HG03439 (cell line): ENCODE data around the gene RPH3AL.
"Not testable (repeated sequence)": the region's sequence is repeated elsewhere in the genome, so short reads cannot be mapped to it uniquely, and the experiment has no call there.

Experiments used
- ATAC-seq: cut with Tn5 transposase; IDR thresholded peaks from one replicate; pipeline ENCODE4 v1.9.1; 2021; ENCODE audit warnings: mild to moderate bottlenecking, moderate library complexity; ENCODE audit not compliant: unreplicated experiment

Gene RPH3AL

DNA sequence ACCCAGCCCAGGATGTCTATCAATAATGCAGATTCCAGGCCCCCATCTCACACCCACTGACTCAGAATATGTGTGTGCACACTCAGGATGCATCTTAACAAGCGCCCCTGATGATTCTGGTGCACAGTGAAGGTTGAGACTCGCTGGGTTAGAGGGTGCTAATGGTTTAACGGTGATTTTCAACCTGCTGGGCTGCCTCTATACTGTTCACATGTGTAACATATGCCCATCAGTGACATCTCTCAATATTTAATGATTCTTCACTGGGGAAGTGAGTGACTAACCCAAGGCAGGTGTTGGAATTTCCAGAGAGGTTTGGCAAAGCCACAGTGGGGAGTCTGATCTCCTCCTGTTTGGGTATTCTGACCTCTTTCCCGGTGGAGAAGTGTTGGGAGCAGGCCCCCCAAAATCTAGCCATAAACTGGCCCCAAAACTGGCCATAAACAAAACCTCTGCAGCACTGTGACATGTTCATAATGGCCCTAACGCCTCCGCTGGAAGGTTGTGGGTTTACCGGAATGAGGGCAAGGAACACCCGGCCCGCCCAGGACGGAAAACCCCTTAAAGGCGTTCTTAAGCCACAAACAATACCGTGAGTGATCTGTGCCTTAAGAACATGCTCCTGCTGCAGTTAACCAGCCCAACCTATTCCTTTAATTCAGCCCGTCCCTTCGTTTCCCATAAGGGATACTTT lies 167.0 kb downstream of the RPH3AL start:
- ATAC-seq, result no peak

- no peak for ATAC-seq
Measured at GRCh38 chr17:183021-183420, 169.6 kb downstream of the RPH3AL start.

- ATAC-seq, result no peak
Measured at GRCh38 chr17:182050-182751, 170.4 kb downstream of the RPH3AL start.

DNA sequence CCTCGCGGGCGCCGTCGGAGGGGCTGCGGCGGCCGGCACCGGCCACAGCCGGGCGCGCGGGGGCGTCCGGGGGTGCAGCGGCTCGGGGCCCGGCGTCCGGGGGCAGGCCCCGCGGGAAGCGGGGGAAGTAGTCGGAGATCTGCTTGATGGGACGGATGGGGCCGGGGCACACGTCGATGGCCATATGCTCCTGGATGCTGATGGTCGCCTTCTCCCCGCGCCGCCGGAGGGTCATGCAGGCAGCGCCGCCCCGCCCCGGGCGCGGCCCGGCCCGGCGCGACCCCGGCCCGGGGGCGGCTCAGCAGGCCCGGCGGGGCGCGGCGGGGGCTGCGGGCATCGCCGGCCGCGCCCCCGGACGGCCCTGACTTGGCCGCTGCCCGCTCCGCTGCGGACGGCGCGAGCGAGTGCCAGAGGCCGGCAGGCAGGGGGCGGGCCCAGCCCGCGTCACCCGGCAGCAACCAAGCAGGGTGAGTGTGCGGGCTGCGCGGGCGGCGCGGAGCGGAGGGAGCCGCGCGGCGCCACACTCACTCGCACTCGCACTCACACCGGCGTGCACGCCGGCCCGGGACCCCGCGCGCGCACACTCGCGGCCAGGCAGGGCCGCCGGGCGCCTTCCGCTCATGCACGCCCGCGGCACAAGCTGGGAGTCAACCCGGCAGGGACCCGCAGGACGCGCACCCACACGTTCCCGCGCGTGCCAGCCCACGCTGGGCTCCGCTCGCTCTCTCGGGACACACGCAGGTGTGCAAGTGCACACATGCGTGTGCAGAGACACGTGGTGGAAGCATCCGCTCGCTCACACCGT lies 171.2 kb downstream of the RPH3AL start, which contains the start of gene DOC2B:
Gene DOC2B, minus strand, starts transcription at position 406 of the 805 bp plus-strand sequence. Its CDS starts 171 bp downstream, at position 235.
- ATAC-seq, result no peak

- ATAC-seq, result no peak
Measured at GRCh38 chr17:180381-181244, 172.0 kb downstream of the RPH3AL start.

DNA sequence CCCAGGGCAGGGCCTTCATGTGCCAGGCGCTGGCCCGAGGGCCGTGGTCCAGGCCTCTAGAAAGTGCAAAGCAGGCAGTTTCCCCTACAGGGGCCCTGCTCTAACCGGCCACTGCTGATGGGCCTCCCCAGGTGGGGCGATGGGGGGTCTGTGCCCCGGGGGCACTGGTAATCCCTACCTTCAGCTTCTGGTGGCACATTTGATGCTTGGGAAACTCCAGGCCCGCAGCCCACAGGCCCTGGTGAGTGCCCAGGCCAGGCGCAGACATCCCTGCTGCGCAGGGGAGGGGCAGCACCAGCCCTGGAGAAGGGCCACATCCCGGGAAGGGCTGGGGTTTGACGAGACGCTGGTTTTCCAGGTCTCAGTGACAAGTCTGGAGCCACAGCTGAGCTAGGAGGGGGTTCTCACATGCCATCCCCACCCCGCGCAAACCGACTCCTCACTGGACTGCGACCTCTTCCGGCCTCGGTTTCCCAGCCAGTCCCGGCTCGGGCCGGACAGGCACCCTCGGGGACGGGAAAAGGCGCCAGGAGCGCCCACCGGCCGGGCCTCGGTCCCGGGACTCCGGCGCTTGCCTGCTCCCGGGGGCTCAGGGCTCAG lies 172.7 kb downstream of the RPH3AL start:
- ATAC-seq, result no peak

DNA sequence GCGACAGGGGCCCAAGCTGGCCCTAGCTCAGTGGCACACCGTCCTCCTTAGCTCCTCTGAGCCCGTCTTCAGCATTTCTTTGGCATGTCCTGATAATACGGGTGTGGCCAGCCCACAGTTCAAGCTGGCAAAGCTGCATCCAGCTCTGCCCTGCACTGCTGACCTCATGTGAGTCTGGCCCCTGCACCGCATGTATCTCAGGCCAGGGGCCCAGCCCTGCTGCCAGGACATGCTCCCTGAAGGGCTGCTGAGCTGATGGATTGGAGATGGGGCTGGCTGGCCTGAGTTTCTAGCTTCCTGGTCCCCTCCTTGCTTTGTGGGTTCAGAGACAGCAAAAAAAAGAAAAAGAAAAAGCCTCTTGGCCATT lies 173.6 kb downstream of the RPH3AL start:
- no peak for ATAC-seq

DNA sequence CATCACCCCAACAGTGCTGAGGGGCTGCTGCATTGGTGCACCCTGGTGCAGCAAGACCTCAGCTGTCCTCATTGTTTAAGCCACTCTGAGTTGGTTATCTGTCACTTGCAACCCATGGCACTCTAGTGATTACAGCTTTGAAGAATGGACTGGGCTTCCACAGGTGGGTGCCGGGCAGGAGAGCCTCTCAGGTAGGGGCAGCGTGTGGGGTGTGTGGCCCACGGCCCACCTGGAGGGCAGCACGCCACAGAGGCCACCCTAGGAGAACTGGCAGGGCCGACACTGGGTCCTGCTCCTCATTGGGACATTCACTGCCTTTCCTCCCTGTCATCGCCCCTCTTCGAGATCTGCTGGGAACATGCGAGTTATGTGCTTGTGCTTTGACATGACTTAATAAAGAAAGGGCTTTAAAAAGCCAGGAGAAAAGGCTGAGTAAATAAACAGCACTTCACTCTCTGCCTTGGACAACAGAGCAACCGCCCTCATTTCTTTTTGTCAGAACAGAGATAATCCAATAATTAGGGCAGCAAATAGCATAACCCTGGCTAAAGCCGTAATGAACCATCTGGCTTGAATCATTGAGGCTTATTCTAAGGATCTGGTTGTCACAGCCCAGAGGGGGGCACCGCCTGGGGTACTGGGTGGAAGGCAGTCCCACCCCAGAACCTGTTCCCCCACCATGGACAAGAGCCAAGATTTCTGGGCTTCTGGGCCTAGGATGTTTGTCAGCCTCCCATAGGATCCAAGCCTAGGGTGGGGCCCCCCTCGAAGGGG lies 174.1 kb downstream of the RPH3AL start:
- no peak for ATAC-seq

DNA sequence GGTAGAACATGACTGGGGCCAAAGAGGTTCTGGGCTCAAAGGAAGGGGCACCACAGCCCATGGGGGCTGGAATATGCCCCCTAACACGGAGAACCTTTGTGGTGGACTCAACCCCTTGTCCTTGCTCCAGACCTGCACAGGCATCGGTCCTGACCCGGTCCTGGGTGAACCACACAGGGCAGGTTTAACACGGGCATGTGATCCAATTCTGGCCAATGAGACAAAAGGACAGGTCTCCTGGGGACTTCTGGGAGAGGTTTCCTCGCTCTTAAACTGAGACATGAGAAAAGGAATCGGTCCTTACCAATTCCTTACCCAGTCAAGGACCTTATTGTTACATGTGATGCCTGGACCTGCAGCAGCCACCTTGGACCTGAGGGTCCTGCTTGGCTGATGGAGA lies 174.8 kb downstream of the RPH3AL start:
- no peak for ATAC-seq

GRCh38 chr17:177155-177554 lies 175.5 kb downstream of the RPH3AL start:
- no peak for ATAC-seq

DNA sequence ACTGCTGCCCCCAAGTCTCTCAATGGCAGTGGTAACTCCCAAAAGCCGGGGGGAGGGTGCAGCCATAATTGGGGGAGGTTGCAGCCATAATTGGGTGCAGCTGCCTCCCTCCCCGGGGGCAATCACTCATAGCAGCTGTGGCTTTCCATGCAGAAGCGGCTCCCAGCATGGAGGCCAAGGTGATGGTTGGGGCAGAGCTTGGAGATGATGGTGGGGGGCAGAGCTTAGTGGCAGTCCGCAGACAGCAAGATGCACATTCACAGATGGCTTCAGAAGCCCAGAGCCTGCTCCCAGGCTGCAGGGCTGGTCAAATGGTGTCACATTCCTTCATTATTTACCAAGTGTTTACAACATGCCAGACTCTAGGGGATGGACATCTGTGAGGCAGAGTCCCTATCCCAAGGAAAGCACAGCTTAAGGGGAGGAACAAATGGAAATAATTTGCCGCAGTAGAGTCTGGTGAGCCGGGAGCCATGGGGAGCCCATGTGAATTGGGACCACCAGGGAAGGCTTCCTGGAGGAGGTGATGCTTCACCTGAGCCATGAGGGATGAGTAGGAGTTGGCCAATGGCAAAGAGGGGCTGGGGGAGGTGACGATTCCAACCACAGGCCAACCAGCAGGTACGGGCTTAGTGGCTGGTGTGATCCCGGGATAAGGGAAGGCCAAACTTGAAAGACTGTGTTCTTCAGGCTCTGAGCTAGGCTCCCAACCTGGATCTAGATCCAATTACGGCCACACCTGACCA lies 179.3 kb downstream of the RPH3AL start:
- no peak for ATAC-seq

DNA sequence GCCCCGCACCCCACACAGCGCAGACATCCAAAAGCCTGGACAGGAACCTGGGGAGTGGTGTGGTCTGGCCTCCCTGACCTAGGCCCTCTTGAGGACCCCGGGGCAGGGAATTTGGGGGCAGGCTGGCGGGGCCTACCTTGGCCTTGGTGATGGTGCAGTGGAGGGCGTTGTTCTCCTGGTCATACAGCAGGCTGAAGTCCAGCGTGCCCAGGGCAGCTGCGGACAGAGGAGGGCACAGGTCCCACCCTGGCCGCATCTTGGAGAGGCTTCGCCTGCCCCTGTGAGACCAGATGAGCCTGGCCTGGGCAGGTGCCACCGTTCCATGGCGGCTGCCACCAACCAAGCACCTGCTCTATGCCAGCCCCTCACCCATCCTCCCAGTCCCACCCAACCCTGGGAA lies 180.2 kb downstream of the RPH3AL start:
- no peak for ATAC-seq

GRCh38 chr17:171871-172270 lies 180.7 kb downstream of the RPH3AL start:
- ATAC-seq, result no peak

GRCh38 chr17:170130-170670 lies 182.4 kb downstream of the RPH3AL start:
- no peak for ATAC-seq

- not testable (repeated sequence) for ATAC-seq
Measured at GRCh38 chr17:168614-169013, 184.0 kb downstream of the RPH3AL start.

DNA sequence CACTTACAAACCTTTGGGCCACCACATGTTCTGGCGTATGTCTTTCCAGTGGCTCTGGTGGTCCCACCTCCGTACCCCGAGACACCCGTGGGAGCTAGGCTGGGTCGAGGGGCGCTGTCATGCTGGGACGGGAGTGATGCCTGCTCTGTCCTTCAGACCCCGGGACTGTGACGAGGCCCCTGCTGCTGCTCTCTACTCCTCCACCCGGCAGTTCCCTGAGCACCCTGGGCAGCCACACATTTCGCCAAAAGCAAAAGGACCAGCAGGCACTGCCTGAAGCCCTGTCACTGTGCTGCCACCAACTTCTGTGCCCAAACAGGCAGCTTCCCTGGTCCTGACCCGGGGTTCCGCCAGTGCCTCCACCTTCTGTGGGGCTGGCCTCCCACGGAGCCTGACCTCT lies 186.7 kb downstream of the RPH3AL start:
- no peak for ATAC-seq

DNA sequence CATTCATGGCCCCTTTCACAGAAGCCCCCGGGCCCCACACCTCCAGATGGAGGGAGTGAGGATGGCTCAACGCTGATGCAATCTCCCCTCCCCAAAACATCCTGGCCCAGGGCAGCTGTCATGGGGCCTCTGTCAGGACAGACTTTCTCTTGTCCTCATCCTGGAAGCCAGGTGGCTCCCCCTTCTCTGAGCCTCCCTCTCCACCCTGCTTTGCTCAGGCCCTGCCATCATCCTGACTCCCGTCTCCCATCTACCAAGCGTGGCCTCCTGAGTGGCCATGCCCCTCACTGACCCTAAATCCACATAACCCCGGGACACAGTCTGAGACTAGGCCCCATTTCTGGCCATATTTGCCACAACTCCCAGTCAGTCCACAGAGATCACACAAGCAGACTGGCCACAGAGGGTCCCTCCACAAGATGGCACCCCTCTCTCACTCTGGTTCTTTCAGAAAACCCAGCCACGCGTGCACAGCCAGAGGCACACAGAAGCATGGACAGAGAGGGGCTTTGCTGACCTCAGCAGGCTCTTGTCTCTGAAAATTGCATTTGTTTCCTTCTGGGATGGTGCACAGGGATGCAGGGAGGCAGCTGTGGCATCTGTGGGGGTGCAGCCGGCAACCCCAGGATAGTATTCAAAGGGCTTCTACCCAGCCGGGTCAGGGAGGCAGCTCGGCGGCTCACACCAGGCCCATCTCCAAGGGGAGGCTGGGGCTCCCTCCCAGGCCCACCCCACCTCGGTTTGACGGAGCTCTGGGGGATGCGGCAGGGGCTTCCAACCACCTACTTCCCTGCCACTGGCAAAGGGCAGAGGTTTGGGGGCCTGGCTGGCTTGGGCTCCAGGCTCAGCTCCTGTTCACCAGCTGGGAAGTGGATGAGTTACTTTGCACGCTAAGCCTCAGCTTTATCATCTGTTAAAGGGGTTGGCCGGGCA lies 188.0 kb downstream of the RPH3AL start:
- ATAC-seq, result no peak
